ENCODE data around the gene NKTR.

Gene NKTR

DNA sequence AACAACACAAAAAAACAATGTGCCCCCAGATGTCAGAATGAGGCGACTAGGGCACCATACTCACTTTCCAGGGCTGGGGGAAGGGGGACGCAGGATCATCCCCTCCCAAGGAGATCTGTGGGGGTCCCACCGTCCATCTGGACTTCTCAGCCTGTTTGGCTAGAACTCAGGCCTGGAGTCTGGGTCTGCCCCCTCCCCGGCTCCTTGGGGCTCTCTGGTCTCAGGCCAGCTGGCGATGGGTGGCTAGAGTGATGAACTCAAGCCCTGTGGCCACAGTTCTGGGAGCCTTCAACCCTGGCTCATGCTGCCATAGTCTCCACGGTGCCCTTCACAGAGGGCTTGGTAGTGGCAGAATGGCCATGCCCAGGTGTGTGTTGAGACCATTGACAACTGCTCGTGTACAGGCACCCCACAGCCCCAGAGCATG is 66.6 kb downstream of the NKTR start:
- no peaks in the 10 kb centered on the region for H3K36me3 Mint-ChIP-seq

DNA sequence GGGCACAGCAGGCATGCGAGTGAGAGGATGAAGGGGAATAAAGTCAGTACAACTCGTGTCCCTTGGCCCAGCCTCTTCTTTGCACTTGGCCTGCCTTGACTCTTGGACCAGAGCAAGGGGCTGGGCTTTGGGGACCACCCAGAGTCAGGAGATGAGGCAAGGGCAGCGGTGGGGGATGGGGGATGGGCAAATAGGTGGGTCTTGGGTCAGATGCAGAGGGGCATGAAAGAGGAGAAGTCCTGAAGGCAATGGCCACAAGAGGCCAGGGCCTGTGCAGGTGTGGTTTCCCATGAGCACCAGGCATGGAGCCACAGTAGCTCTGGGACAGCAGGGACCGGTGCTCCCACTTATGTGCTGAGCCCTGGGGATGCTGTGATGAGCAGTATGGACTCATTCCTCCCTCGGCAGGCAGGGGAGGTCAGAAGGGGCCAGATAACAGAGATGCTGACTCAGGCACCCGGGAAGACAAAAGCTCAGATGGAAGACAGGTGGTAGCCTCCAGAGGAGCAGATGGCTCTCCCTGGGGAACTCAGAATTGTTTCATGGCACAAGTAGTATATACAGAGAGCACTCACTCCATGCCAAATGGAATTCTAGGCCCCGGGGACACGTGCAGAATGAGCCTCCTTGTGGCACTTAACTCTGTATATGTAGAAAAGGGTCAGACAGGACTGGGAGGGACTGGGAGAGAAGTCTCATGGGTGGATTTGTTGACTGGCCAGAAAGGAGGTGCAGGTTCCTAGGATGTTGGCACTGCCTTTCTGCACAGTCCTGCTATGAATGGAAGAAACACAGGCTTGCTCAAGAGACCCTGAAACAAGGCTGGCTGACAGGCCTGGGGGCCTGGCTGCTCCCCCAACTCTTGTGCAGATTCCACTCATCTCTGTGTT is 67.3 kb downstream of the NKTR start:
- Mint-ChIP-seq H3K27ac (no peak overlapping the region), H3K9me3 (no peaks in the 10 kb centered on the region), H3K4me3 (no peak overlapping the region), H3K36me3 (no peaks in the 10 kb centered on the region), H3K4me1 (peaks cover 8% of the 10 kb centered on the region), H3K27me3 (peaks cover 2% of the 10 kb centered on the region)
- DNase-seq (ENCODE audit: low spot score in 2 of 2) (no peak), ATAC-seq (ENCODE audit: low read depth) (no peak)

More for the DNA sequence above, 66.6 kb downstream of the NKTR start:
- H3K4me1 Mint-ChIP-seq, result peaks cover 8% of the 10 kb centered on the region
- ATAC-seq (ENCODE audit: low read depth) (no peak), DNase-seq (ENCODE audit: low spot score in 2 of 2) (no peak)
- no peaks in the 10 kb centered on the region for H3K9me3 Mint-ChIP-seq
- H3K27me3 Mint-ChIP-seq, result peaks cover 2% of the 10 kb centered on the region
- H3K27ac Mint-ChIP-seq, result no peak overlapping the region
- H3K4me3 Mint-ChIP-seq, result no peak overlapping the region

DNA sequence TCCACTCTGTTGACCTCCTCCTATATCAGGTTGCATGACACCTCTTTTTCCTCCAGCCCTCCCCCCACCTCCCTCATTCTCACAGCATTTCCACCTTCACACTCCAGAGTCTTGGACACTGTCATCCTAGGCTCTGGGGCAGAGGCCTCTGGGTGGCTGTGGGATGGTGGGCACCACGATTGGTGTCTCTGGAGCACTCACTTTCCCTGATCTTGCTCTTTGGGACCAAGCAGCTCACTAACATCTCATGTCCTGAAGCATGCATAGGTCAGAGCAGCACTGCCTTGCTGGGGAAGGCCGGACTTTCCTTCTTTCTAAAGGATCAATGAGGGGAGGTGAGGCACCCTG is 67.9 kb downstream of the NKTR start:
- Mint-ChIP-seq H3K27me3 (peaks cover 2% of the 10 kb centered on the region), H3K27ac (no peak overlapping the region), H3K4me3 (no peak overlapping the region), H3K9me3 (no peaks in the 10 kb centered on the region), H3K36me3 (no peaks in the 10 kb centered on the region), H3K4me1 (peaks cover 8% of the 10 kb centered on the region)
- no peak for DNase-seq (ENCODE audit: low spot score in 2 of 2)
- ATAC-seq (ENCODE audit: low read depth), result no peak

DNA sequence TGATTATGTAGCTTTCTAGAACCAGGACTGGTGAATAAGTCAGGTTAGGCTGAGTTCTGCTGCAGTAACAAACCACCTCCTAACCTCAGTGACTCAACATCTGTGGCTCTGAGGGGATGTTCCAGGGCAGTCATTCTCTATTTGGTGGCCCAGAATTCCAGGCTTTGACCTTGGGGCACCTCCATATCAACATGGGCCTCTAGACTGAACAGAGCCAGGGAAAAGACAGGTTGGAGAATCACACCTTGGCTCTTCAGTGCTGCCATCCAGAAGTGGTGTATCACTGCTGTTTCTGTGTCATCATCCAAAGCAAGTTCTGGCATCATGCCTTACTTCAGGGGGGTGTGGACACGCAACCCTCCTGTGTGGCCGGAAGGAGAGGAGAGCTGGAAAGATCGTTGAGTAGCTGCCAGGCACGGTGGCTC is 68.3 kb downstream of the NKTR start:
- peaks cover 2% of the 10 kb centered on the region for H3K27me3 Mint-ChIP-seq
- no peak overlapping the region for H3K27ac Mint-ChIP-seq
- H3K4me3 Mint-ChIP-seq, result no peak overlapping the region
- peaks cover 4% of the 10 kb centered on the region for H3K4me1 Mint-ChIP-seq
- DNase-seq (ENCODE audit: low spot score in 2 of 2) (no peak), ATAC-seq (ENCODE audit: low read depth) (no peak)
- no peaks in the 10 kb centered on the region for H3K36me3 Mint-ChIP-seq
- H3K9me3 Mint-ChIP-seq, result no peaks in the 10 kb centered on the region

DNA sequence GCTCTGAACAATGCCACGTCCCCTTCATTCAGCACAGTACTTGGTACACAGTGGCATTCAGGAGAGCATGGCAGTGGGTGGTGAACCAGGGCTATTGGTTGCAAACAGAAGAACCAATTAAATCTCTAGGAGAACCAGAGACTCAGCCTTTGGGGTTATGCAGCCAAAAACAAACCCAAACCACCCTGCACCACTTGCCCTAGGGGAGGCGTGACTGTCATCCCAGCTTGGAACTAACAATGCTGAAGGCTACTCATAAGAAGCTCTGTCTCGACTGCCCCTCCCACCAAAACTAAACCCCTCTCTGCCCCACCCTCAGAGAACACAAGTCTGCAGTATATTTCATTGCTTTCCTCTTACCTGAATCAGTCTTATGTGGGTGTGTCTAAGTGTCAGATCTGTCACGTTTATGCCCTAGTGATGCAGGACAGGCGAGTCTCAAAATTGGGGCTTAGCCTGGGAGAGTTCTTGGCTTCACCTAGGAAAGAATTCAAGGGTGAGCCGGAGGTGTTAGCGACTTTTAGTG is 69.6 kb downstream of the NKTR start:
- Mint-ChIP-seq H3K4me3 (no peak overlapping the region), H3K27me3 (peaks cover 2% of the 10 kb centered on the region), H3K36me3 (no peaks in the 10 kb centered on the region), H3K9me3 (no peaks in the 10 kb centered on the region), H3K4me1 (no peaks in the 10 kb centered on the region), H3K27ac (no peak overlapping the region)
- DNase-seq (ENCODE audit: low spot score in 2 of 2) (no peak), ATAC-seq (ENCODE audit: low read depth) (no peak)

DNA sequence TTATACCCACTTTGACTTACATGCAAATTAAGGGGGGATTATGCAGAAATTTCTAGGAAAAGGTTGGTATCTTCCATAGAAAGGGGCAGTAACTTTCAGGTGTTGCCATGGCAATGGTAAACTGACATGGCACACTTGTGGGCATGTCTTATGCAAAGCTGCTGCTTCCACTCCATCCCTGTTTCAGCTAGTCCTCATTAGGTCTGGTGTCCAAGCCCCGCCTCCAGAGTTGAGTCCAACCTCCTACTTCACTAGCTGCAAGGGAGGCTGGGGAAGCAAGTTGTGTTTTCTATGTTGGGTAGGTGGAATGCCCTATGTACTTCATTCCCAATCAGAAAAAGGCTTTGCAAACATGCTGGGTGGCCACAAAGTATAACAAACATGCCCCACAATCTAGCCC is 70.2 kb downstream of the NKTR start:
- Mint-ChIP-seq H3K9me3 (no peaks in the 10 kb centered on the region), H3K27ac (no peak overlapping the region), H3K4me1 (no peaks in the 10 kb centered on the region), H3K4me3 (no peak overlapping the region), H3K27me3 (peaks cover 2% of the 10 kb centered on the region), H3K36me3 (no peaks in the 10 kb centered on the region)
- no peak for ATAC-seq (ENCODE audit: low read depth)
- DNase-seq (ENCODE audit: low spot score in 2 of 2), result no peak

DNA sequence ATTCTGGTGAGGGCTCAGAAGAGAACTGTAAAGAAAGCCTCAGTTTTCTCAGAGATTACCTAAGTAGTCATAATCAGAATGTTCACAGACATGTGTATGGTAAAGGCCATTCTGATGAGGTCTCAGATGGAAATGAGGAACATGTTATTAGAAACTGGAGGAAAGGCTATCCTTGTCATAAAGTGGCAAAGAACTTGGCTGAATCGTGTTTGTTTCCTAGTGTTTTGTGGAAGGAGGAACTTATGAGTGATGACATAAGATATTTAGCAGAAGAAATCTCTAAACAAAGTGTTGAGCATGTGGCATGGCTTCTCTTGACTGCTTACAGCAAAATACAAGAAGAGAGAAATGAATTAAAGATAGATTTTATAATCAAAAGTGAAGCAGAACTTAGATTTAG is 72.0 kb downstream of the NKTR start:
- Mint-ChIP-seq H3K9me3 (peaks cover 3% of the 10 kb centered on the region), H3K27ac (no peak overlapping the region), H3K4me3 (no peak overlapping the region), H3K4me1 (no peaks in the 10 kb centered on the region), H3K36me3 (no peaks in the 10 kb centered on the region), H3K27me3 (peaks cover 2% of the 10 kb centered on the region)
- DNase-seq (ENCODE audit: low spot score in 2 of 2) (no peak), ATAC-seq (ENCODE audit: low read depth) (no peak)

DNA sequence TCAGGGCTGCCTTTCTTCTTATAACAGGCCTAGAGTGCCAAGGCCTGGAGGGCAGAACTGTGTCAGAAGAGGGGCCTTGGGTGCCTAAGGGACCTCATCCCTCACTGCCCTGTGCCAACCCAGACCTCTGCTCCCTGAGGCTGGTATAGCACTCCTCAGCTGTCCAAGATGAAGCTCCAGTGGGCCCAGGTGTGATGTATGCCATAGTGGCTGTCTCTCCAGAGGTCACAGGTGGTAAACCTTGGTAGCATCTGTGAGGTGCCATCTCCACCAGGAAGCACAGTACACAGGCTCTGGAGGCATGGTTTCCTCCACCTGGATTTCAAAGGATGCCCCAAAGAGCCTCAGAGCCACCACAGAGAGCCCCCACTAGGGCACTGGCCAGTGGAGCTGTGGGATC is 72.6 kb downstream of the NKTR start:
- Mint-ChIP-seq H3K9me3 (peaks cover 8% of the 10 kb centered on the region), H3K4me3 (no peak overlapping the region), H3K4me1 (no peaks in the 10 kb centered on the region), H3K36me3 (peaks cover 4% of the 10 kb centered on the region), H3K27ac (no peak overlapping the region), H3K27me3 (peaks cover 2% of the 10 kb centered on the region)
- DNase-seq (ENCODE audit: low spot score in 2 of 2), result no peak
- no peak for ATAC-seq (ENCODE audit: low read depth)

DNA sequence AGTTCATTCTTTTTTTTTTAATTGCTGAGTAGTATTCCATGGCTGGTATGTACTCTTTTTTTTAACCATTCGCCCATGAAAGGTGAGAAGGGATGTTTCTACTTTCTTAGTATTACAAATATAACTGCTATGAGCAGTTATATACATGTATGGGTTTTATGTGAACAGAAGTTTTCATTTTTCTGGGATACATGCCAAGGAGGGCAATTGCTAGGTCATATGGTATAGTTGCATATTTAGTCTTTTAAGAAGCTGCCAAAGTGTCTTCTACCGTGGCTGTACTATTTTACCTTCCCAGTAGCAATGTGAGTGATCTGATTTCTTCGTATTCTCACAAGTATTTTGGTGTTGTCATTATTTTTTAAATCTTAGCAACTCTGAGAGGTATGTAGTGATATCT is 73.7 kb downstream of the NKTR start:
- ATAC-seq (ENCODE audit: low read depth) (no peak), DNase-seq (ENCODE audit: low spot score in 2 of 2) (no peak)
- Mint-ChIP-seq H3K4me1 (no peaks in the 10 kb centered on the region), H3K27me3 (peaks cover 6% of the 10 kb centered on the region), H3K36me3 (peaks cover 4% of the 10 kb centered on the region), H3K9me3 (peaks cover 11% of the 10 kb centered on the region), H3K4me3 (no peak overlapping the region), H3K27ac (no peak overlapping the region)

DNA sequence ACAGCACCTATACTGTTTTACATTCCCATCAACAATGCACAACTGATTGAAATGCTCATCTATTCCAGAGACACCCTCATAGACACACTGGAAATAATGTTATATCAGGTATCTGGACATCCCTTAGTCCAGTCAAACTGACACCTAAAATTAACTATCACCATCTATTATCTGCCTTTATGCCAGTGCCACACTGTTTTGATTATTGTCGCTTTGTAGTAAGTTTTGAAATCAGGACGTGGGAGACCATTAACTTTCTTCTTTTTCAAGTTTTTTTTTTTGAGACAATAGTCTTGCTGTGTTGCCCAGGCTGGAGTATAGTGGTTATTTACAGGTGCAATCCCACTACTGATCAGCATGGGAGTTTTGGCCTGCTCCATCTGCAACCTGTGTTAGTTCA is 75.4 kb downstream of the NKTR start:
- H3K27ac Mint-ChIP-seq, result no peak overlapping the region
- H3K27me3 Mint-ChIP-seq, result peaks cover 6% of the 10 kb centered on the region
- H3K36me3 Mint-ChIP-seq, result peaks cover 4% of the 10 kb centered on the region
- H3K4me1 Mint-ChIP-seq, result no peaks in the 10 kb centered on the region
- H3K4me3 Mint-ChIP-seq, result no peak overlapping the region
- ATAC-seq (ENCODE audit: low read depth) (no peak), DNase-seq (ENCODE audit: low spot score in 2 of 2) (no peak)
- H3K9me3 Mint-ChIP-seq, result peaks cover 11% of the 10 kb centered on the region

DNA sequence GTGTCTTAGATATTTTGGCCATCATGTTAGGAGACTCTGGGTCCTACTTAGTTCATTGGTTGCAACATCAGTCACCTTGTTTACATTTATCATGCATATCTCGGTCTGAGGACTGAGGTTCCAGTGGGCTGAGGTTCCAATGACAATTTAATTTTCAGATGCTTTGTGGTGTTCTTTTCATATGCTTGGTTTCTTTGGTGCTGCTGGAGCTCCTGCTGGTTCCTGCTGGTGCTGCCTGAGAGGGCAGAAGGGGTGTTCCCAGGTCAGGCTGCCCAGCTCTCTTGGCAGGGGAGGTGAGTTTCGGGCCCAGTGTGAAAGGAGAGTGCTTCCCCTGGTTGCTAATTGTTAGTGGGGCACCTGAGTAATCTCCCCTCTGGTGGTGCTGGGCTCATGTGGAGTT is 78.0 kb downstream of the NKTR start:
- peaks cover 11% of the 10 kb centered on the region for H3K9me3 Mint-ChIP-seq
- DNase-seq (ENCODE audit: low spot score in 2 of 2) (no peak), ATAC-seq (ENCODE audit: low read depth) (no peak)
- peaks cover 13% of the 10 kb centered on the region for H3K27me3 Mint-ChIP-seq
- H3K27ac Mint-ChIP-seq, result no peak overlapping the region
- no peaks in the 10 kb centered on the region for H3K4me1 Mint-ChIP-seq
- peaks cover 4% of the 10 kb centered on the region for H3K36me3 Mint-ChIP-seq
- no peak overlapping the region for H3K4me3 Mint-ChIP-seq

DNA sequence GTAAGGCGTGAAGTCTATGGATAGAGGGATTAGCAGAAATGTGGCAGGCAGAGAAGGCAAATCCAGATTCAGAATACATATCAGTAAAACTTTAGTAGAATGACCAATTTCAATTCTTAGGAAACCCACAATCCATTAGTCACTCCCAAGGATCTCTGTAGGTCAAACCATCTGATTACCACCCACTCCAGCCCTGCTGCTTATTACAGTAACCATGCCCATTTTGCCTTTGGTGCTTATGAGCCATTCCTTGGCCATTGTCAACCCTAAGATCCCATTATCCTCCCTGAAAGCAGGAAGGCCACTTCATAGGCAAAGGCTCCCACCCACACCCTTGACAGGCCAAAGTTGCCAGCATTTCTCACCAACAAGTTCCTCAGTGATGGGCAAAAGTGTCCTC is 79.8 kb downstream of the NKTR start:
- Mint-ChIP-seq H3K9me3 (peaks cover 11% of the 10 kb centered on the region), H3K36me3 (peaks cover 4% of the 10 kb centered on the region), H3K4me1 (no peaks in the 10 kb centered on the region), H3K27me3 (peaks cover 15% of the 10 kb centered on the region), H3K27ac (no peak overlapping the region), H3K4me3 (no peak overlapping the region)
- DNase-seq (ENCODE audit: low spot score in 2 of 2) (no peak), ATAC-seq (ENCODE audit: low read depth) (no peak)

DNA sequence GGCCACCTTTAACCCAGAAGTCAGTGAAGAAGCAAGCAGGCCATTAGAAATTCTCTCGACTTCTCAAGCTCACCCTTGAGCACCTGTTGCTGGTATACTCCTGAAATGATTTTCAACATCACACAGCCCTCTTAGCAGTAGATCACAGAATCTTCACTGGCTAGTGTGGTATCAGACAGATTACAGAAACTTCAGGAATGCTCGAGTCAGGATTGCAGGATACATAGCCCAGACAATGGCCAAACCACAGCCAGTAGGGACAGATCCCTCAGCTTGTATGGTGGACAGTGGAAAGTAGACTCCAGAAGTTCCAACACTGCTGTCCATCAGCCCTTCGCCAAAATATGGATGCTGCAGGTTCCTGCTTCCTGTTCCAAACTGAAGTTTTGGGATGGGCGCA is 80.3 kb downstream of the NKTR start:
- peaks cover 11% of the 10 kb centered on the region for H3K9me3 Mint-ChIP-seq
- H3K36me3 Mint-ChIP-seq, result peaks cover 4% of the 10 kb centered on the region
- peaks cover 16% of the 10 kb centered on the region for H3K27me3 Mint-ChIP-seq
- no peak overlapping the region for H3K4me3 Mint-ChIP-seq
- no peak overlapping the region for H3K27ac Mint-ChIP-seq
- ATAC-seq (ENCODE audit: low read depth) (no peak), DNase-seq (ENCODE audit: low spot score in 2 of 2) (no peak)
- peaks cover under 1% of the 10 kb centered on the region for H3K4me1 Mint-ChIP-seq

DNA sequence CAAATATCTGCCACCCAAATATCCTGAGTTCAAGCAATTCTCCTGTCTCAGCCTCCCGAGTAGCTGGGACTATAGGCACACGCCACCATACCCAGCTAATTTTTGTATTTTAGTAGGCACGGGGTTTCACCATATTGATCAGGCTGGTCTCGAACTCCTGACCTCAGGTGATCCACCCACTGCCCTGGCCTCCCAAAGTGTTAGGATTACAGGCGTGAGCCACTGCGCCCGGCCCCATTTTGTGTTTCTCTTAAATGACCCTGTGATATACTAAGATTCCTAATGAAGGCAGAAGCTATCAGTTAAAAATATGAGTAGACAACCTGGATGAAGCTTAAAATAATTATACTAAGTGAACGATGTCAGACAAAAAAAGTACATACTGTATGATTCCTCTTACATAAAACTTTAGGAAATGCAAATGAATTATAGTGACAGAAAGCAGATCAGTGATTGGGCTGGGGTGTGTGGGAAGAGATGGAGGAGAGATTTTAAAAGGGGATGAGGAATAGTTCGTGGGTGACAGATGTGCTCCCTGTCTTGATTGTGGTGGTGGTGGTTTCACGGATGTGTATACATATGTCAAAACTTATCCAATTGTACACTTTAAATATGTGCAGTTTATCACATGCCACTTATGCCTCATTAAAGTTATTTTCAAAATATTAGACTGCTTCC is 81.0 kb downstream of the NKTR start:
- peaks cover 2% of the 10 kb centered on the region for H3K4me1 Mint-ChIP-seq
- no peak overlapping the region for H3K4me3 Mint-ChIP-seq
- DNase-seq (ENCODE audit: low spot score in 2 of 2) (no peak), ATAC-seq (ENCODE audit: low read depth) (no peak)
- H3K9me3 Mint-ChIP-seq, result peaks cover 11% of the 10 kb centered on the region
- H3K36me3 Mint-ChIP-seq, result peaks cover 4% of the 10 kb centered on the region
- H3K27ac Mint-ChIP-seq, result no peak overlapping the region
- H3K27me3 Mint-ChIP-seq, result peaks cover 19% of the 10 kb centered on the region

Measured in memory B cell (primary cell).